Lower leg skin (tissue), 3 donors: ENCODE results near the gene COL4A4.

Experiments used
- POLR2A ChIP-seq, 2 donors: fragments of 450-650 bp; IDR thresholded peaks; one replicate each; pipeline ENCODE4 v1.6.1; 2016 to 2017; ENCODE audit warnings: antibody characterized with exemption in 2 of 2, mild to moderate bottlenecking in 1 of 2, moderate library complexity in 1 of 2
- TF ChIP-seq, protein P1 (sequence below), 3 donors: fragments of 450-650 bp; IDR thresholded peaks; one replicate each; pipeline ENCODE4 v1.5.1; 2016; ENCODE audit warnings: antibody characterized with exemption in 3 of 3, mild to moderate bottlenecking in 3 of 3, moderate library complexity in 2 of 3

DNA sequence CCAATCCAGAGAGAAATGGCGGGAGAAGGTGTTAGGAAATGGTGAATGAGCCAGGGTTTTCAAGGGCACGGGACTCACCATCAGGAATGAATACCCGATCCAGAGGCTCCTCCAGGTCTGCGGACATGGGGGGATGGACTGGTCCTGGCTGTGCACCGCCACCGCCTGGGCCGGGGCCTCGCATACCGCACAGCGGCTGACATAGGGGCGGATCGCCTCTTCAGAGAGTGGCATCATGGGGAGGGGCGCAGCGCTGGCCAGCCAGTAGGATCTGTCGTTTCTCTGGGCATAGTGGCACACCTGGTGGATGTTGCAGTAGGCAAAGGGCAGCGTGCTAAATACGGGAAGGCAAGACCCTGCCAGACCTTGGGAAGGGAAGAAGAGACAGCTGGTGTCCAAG is 156.1 kb downstream of the COL4A4 start:
- TF ChIP-seq, protein P1, sequence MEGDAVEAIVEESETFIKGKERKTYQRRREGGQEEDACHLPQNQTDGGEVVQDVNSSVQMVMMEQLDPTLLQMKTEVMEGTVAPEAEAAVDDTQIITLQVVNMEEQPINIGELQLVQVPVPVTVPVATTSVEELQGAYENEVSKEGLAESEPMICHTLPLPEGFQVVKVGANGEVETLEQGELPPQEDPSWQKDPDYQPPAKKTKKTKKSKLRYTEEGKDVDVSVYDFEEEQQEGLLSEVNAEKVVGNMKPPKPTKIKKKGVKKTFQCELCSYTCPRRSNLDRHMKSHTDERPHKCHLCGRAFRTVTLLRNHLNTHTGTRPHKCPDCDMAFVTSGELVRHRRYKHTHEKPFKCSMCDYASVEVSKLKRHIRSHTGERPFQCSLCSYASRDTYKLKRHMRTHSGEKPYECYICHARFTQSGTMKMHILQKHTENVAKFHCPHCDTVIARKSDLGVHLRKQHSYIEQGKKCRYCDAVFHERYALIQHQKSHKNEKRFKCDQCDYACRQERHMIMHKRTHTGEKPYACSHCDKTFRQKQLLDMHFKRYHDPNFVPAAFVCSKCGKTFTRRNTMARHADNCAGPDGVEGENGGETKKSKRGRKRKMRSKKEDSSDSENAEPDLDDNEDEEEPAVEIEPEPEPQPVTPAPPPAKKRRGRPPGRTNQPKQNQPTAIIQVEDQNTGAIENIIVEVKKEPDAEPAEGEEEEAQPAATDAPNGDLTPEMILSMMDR (IDR thresholded peaks at IDR 0.05): no peak
- no peak for TF ChIP-seq POLR2A (IDR thresholded peaks at IDR 0.05)
